RWPE2 (cell line): ENCODE data around the gene EFCAB7.
A peak's percentile ranks its signal among the peaks of the same experiment; 100 is the strongest.

ENCODE experiments used
- ATAC-seq: fragments of 200-7000 bp; cut with Tn5 transposase; 3 replicates; pipeline ENCODE4 v1.9.1; 2021; ENCODE audit warnings: low read depth
- DNase-seq: peaks from one replicate; pipeline ENCODE4 v3.0.0-alpha.2; 2020; ENCODE audit warnings: low spot score
- H3K27ac ChIP-seq: fragments of 450-650 bp; 2 replicates; pipeline ENCODE4 v1.5.1; 2017; ENCODE audit warnings: mild to moderate bottlenecking; ENCODE audit not compliant: poor library complexity, severe bottlenecking
- H3K27me3 ChIP-seq: fragments of 250-450 bp; sonication (Bioruptor Pico); 2 replicates; pipeline ENCODE4 v1.5.1; 2021; ENCODE audit warnings: mild to moderate bottlenecking, moderate library complexity; ENCODE audit not compliant: insufficient read depth, poor library complexity, severe bottlenecking
- H3K36me3 ChIP-seq: fragments of 250-450 bp; sonication (Bioruptor Pico); 2 replicates; pipeline ENCODE4 v1.5.1; 2020; ENCODE audit warnings: low read depth, mild to moderate bottlenecking, moderate library complexity
- H3K4me1 ChIP-seq: fragments of 250-450 bp; sonication (Bioruptor Pico); 2 replicates; pipeline ENCODE4 v1.5.1; 2021; ENCODE audit warnings: mild to moderate bottlenecking, moderate library complexity; ENCODE audit not compliant: insufficient read depth, poor library complexity, severe bottlenecking
- H3K4me3 ChIP-seq: fragments of 250-450 bp; sonication (Bioruptor Pico); 2 replicates; pipeline ENCODE4 v1.5.1; 2021; ENCODE audit warnings: mild to moderate bottlenecking, moderate library complexity; ENCODE audit not compliant: severe bottlenecking
- H3K9me3 ChIP-seq: fragments of 250-450 bp; sonication (Bioruptor Pico); 2 replicates; pipeline ENCODE4 v1.5.1; 2021; ENCODE audit warnings: mild to moderate bottlenecking, moderate library complexity; ENCODE audit not compliant: severe bottlenecking
- TF ChIP-seq, protein P1 (sequence below): fragments of 450-650 bp; IDR thresholded peaks from one replicate; pipeline ENCODE4 v1.5.1; 2017; ENCODE audit warnings: mild to moderate bottlenecking, moderate library complexity; ENCODE audit not compliant: poor library complexity, severe bottlenecking

The EFCAB7 gene

DNA sequence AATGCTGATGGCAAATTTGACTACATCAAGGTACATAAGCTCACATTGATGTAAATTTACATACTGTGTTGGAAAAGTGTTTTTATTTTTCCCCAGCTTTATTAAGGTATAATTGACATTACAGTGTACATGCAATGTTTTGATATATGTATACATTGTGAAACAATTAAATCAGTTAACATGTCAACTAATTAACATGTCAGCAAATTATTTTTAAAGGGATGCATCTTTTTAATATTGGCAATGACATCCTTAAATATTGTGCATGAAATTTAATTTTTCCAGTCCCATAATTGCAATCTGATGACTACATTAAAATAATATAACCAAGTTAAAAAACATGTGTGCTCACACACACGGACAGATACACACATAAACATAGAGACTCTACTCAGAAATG lies 9.4 kb downstream of the EFCAB7 start:
- H3K9me3 ChIP-seq, result no peaks in the 10 kb centered on the region
- H3K36me3 ChIP-seq, result peaks cover 54% of the 10 kb centered on the region
- peaks cover 3% of the 10 kb centered on the region for H3K27me3 ChIP-seq
- DNase-seq (no peak), ATAC-seq (no peak)
- H3K4me3 ChIP-seq, result no peak overlapping the region
- TF ChIP-seq, protein P1, sequence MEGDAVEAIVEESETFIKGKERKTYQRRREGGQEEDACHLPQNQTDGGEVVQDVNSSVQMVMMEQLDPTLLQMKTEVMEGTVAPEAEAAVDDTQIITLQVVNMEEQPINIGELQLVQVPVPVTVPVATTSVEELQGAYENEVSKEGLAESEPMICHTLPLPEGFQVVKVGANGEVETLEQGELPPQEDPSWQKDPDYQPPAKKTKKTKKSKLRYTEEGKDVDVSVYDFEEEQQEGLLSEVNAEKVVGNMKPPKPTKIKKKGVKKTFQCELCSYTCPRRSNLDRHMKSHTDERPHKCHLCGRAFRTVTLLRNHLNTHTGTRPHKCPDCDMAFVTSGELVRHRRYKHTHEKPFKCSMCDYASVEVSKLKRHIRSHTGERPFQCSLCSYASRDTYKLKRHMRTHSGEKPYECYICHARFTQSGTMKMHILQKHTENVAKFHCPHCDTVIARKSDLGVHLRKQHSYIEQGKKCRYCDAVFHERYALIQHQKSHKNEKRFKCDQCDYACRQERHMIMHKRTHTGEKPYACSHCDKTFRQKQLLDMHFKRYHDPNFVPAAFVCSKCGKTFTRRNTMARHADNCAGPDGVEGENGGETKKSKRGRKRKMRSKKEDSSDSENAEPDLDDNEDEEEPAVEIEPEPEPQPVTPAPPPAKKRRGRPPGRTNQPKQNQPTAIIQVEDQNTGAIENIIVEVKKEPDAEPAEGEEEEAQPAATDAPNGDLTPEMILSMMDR, result no peak
- no peak overlapping the region for H3K27ac ChIP-seq
- H3K4me1 ChIP-seq, result no peaks in the 10 kb centered on the region

DNA sequence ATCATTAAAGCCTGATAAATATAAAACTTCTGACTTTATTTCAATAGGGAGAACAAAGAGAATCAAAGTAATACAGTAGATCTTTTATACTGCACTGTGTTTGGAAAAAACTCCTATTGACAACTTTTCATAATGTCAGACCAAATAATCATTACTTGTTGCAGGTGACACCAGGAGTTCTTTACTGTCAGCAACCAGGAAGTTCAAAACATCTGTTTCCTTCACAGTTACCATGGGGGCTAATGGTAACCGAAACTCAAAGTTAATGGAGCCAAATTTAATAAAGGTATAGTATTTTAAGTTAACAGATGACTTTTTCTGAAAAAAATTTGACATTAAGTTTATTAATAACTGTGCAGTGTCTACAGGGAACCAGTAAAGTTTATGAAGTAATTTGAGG lies 10.6 kb downstream of the EFCAB7 start:
- Histone ChIP-seq H3K4me1 (no peaks in the 10 kb centered on the region), H3K4me3 (no peak overlapping the region), H3K27me3 (peaks cover 3% of the 10 kb centered on the region), H3K36me3 (peaks cover 45% of the 10 kb centered on the region), H3K27ac (no peak overlapping the region), H3K9me3 (no peaks in the 10 kb centered on the region)
- ATAC-seq (no peak), DNase-seq (no peak)
- TF ChIP-seq, protein P1, result no peak

DNA sequence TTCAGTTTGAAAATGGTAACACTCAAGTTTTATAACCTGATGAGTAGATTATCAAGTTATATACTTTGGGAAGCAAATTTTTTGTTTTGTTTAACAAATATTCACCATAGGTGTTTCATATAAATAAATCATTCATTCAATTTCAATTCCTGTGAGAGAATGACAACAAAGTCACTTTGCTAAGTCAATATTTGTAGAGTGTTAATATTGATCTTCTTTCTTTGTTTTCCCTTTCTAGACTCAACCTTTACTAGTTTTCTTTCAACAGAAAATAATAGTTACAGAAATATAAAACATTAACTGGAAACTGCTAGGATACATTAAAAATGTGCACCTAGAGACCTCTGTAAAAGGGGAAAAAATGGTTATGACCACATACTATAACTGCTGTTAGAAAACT lies 11.1 kb downstream of the EFCAB7 start:
- TF ChIP-seq, protein P1, result no peak

DNA sequence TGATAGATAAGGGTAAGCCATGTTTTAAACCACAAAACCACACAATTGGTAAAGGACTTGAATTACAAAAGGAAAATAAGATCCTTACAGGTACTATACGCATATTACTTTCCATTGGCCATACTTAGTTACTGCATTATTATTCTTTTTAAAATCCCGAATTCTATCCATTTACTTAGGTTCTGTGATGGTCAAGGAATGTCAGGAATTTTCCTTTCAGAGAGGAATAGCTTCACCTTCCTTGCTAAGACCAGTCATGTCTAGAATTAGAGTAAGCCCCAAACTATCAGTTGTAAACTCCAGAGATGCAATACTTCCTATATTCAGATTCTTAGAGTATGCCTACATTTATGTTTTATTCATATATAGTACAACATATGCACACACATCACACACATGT lies 13.7 kb downstream of the EFCAB7 start:
- Histone ChIP-seq H3K36me3 (peaks cover 31% of the 10 kb centered on the region), H3K27ac (no peak overlapping the region), H3K9me3 (no peaks in the 10 kb centered on the region), H3K4me1 (no peaks in the 10 kb centered on the region), H3K27me3 (peaks cover 3% of the 10 kb centered on the region), H3K4me3 (no peak overlapping the region)
- DNase-seq (no peak), ATAC-seq (no peak)
- TF ChIP-seq, protein P1, result no peak

More for the DNA sequence above, 11.1 kb downstream of the EFCAB7 start:
- H3K4me1 ChIP-seq, result no peaks in the 10 kb centered on the region
- no peak overlapping the region for H3K4me3 ChIP-seq
- peaks cover 41% of the 10 kb centered on the region for H3K36me3 ChIP-seq
- H3K27ac ChIP-seq, result no peak overlapping the region
- no peaks in the 10 kb centered on the region for H3K9me3 ChIP-seq
- peaks cover 3% of the 10 kb centered on the region for H3K27me3 ChIP-seq
- DNase-seq (no peak), ATAC-seq (no peak)

DNA sequence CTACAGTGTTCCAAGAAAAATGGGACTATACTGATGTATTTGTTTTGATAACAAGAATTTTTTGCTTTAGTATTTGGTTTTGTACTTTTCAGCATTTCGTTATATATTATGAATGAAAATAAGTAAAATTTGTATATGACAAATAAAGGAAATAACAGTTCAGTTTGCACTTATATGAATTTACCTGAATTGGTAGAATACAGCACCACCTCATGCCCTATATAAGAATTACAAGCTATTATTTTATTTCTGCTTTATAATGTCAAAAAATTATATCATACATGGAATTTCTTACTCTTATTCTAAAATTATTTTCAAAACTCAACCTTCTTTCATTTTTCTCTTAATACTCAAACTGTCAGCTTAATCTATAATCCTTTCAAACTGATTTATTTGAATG lies 14.6 kb downstream of the EFCAB7 start:
- peaks cover 3% of the 10 kb centered on the region for H3K27me3 ChIP-seq
- H3K9me3 ChIP-seq, result no peaks in the 10 kb centered on the region
- peaks cover 27% of the 10 kb centered on the region for H3K36me3 ChIP-seq
- no peak overlapping the region for H3K4me3 ChIP-seq
- no peak for ATAC-seq
- H3K4me1 ChIP-seq, result no peaks in the 10 kb centered on the region
- H3K27ac ChIP-seq, result no peak overlapping the region
- DNase-seq, result no peak
- TF ChIP-seq, protein P1, result peak; percentile 72
